Activated T-helper 2 cell treated with anti-CD3 and anti-CD28 coated beads, Interferon-gamma antibody, Interleukin-2, Interleukin-4, amounts not matched to agents 10 μg/mL and 5 μg/mL and 100 μg/mL, durations not matched to agents 14 hours and 24 hours and 36 hours (primary cell): ENCODE data around the gene CNTROB. TPM values are rescaled to one million over a fixed set of nuclear protein-coding genes. Genes with fewer than 3 reads are reported as not detected.

ENCODE experiments used
- DNase-seq: peaks from one replicate; pipeline ENCODE4 v3.0.0; 2021; ENCODE audit warnings: low spot score
- H3K27ac Mint-ChIP-seq: one replicate; pipeline ENCODE4 v1.8.0; 2021; ENCODE audit warnings: mixed read lengths
- H3K27me3 Mint-ChIP-seq: one replicate; pipeline ENCODE4 v1.8.0; 2021; ENCODE audit warnings: low read depth, mixed read lengths
- H3K36me3 Mint-ChIP-seq: one replicate; pipeline ENCODE4 v1.8.0; 2021; ENCODE audit warnings: low read depth, mixed read lengths
- H3K4me1 Mint-ChIP-seq: one replicate; pipeline ENCODE4 v1.8.0; 2021; ENCODE audit warnings: low read depth, mixed read lengths
- H3K4me3 Mint-ChIP-seq: one replicate; pipeline ENCODE4 v1.8.0; 2021; ENCODE audit warnings: low read depth, mild to moderate bottlenecking, moderate library complexity, mixed read lengths
- H3K9me3 Mint-ChIP-seq: one replicate; pipeline ENCODE4 v1.8.0; 2021; ENCODE audit warnings: mixed read lengths
- intact Hi-C: fragments of 100-400 bp; cut with micrococcal nuclease; formaldehyde crosslinking; loops from one replicate; pipeline ENCODE4 v1.15.1; 2023
- total RNA-seq: library from RNA; stranded (reverse); gene quantifications from 2 replicates; pipeline ENCODE4 v1.2.3, GENCODE V29; 2022

CNTROB gene
- 60.0 and 60.3 TPM in 2 replicates for total RNA-seq

DNA sequence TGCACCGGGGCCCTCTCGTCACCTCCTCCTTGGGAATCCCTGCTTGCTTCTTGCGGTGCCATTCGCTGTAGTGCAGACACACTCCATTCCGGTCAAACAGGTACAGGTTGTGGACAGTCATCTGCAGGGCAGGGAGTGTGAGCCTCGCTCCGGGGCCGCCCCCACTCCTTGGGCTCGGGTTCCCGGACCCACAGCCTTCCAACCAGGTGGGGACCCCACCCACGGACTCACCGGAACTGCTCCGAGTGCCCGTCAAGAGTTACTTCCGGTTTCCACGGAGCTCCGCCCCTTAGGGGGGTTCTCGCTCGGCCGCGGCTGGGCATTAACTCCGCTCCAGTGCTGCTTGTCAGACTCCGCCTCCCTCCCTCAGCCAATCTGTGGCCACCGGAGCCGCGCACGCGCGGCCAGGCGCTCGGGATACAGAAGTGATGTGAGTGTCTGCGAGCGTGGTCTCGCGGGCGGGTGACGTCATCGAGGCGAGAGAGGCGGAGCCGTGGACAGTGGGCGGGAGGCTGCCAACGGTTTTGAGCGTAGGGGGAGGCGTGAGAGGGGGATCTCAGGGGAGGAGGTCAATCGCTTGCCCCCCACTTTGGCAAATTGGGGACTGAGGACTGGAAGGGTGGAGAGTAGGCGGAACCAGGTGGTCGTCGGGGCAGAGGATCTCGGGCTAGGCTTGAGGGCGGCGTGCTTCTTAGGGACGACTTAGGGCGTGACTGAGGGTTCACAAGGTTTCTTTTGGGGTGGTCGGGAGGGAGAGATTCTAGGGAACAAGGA is at the start of gene CNTROB, which contains the start of gene TRAPPC1:
CNTROB (plus strand) TSS at position 498 of the 774 bp plus-strand sequence. CDS start 874 bp downstream, outside the sequence.
TRAPPC1 (minus strand) TSS at position 238 of the 774 bp plus-strand sequence; CDS start at position 121, 117 bp downstream.
- peak; percentile 100 for DNase-seq
- H3K27me3 Mint-ChIP-seq: no peaks in the 10 kb centered on the region
- peak within 1 kb of the TSS; percentile 97 for H3K4me3 Mint-ChIP-seq
- H3K9me3 Mint-ChIP-seq: no peaks in the 10 kb centered on the region
- H3K27ac Mint-ChIP-seq: peak within 1 kb of the TSS; percentile 99
- intact Hi-C loops: loop anchor here (1.0 to 5.0 kb wide), 7 partner anchors 10 to 90 kb away; partner anchors contain the start of gene NAA38
- peaks cover 32% of the 10 kb centered on the region for H3K36me3 Mint-ChIP-seq
- peaks cover 41% of the 10 kb centered on the region for H3K4me1 Mint-ChIP-seq

DNA sequence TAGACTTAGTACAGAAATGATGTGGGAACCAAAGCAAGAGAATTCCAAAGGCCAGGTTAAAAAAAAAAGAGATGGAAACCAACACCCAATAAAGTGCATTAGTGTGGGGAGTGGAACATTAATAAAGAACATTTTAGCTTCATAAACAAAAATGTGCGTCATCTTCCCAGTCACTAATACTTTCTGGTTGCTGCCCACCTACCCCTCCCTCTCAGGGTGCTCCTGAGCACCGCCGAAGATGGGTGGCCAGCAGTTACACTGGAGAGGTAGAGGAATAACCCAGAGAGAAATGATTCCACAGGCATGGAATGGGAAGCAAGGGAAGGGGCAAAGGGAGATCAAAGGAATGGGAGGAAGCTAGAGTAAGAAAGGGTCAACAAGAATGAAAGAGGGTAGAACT is 49.4 kb upstream of the CNTROB start:
- no peaks in the 10 kb centered on the region for H3K9me3 Mint-ChIP-seq
- H3K27me3 Mint-ChIP-seq: no peaks in the 10 kb centered on the region
- H3K4me3 Mint-ChIP-seq: no peak overlapping the region
- H3K4me1 Mint-ChIP-seq: peaks cover 5% of the 10 kb centered on the region
- DNase-seq: no peak
- H3K27ac Mint-ChIP-seq: no peak overlapping the region
- intact Hi-C loops: loop anchor here (10.0 kb wide), 1 partner anchor 242 kb away; the partner anchor contains the start of gene HES7
- H3K36me3 Mint-ChIP-seq: peaks cover 8% of the 10 kb centered on the region

GRCh38 chr17:7883781-7884386 is 48.1 kb upstream of the CNTROB start:
- intact Hi-C loops: loop anchor here (10.0 kb wide), 1 partner anchor 241 kb away; the partner anchor contains the start of gene HES7
- peaks cover 5% of the 10 kb centered on the region for H3K4me1 Mint-ChIP-seq
- H3K4me3 Mint-ChIP-seq: peak overlapping the region; percentile 70
- DNase-seq: peak; percentile 23
- peak overlapping the region; percentile 76 for H3K27ac Mint-ChIP-seq
- H3K36me3 Mint-ChIP-seq: peaks cover 8% of the 10 kb centered on the region
- no peaks in the 10 kb centered on the region for H3K27me3 Mint-ChIP-seq
- no peaks in the 10 kb centered on the region for H3K9me3 Mint-ChIP-seq

GRCh38 chr17:7884581-7885366 is 47.2 kb upstream of the CNTROB start:
- Mint-ChIP-seq H3K4me3 (peak overlapping the region; percentile 73), H3K27ac (peak overlapping the region; percentile 79), H3K27me3 (no peaks in the 10 kb centered on the region), H3K9me3 (no peaks in the 10 kb centered on the region), H3K36me3 (peaks cover 15% of the 10 kb centered on the region), H3K4me1 (peaks cover 5% of the 10 kb centered on the region)
- intact Hi-C loops: loop anchor here (10.0 kb wide), 1 partner anchor 240 kb away; the partner anchor contains the start of gene HES7
- peak; percentile 39 for DNase-seq

GRCh38 chr17:7885367-7886226 is 46.4 kb upstream of the CNTROB start:
- Mint-ChIP-seq H3K9me3 (no peaks in the 10 kb centered on the region), H3K4me1 (peaks cover 8% of the 10 kb centered on the region), H3K27me3 (no peaks in the 10 kb centered on the region), H3K27ac (no peak overlapping the region), H3K36me3 (peaks cover 23% of the 10 kb centered on the region), H3K4me3 (peak overlapping the region; percentile 59)
- DNase-seq: peak; percentile 43
- intact Hi-C loops: loop anchor here (2.0 to 10.0 kb wide), 3 partner anchors 29 to 239 kb away; partner anchors contain the start of genes HES7 and KDM6B

GRCh38 chr17:7886227-7887037 is 45.6 kb upstream of the CNTROB start:
- intact Hi-C loops: loop anchor here (1.0 to 10.0 kb wide), 6 partner anchors 28 to 238 kb away; partner anchors contain the start of genes CNTROB, HES7, KDM6B and NAA38
- Mint-ChIP-seq H3K4me1 (peaks cover 8% of the 10 kb centered on the region), H3K36me3 (peaks cover 32% of the 10 kb centered on the region), H3K27me3 (no peaks in the 10 kb centered on the region), H3K27ac (no peak overlapping the region), H3K9me3 (no peaks in the 10 kb centered on the region), H3K4me3 (no peak overlapping the region)
- peak; percentile 38 for DNase-seq

- peaks cover 38% of the 10 kb centered on the region for H3K36me3 Mint-ChIP-seq
- no peak overlapping the region for H3K27ac Mint-ChIP-seq
Observed at GRCh38 chr17:7887038-7887481, 44.9 kb upstream of the CNTROB start.

GRCh38 chr17:7887482-7888183 is 44.4 kb upstream of the CNTROB start:
- H3K9me3 Mint-ChIP-seq: no peaks in the 10 kb centered on the region
- no peak overlapping the region for H3K4me3 Mint-ChIP-seq
- no peaks in the 10 kb centered on the region for H3K27me3 Mint-ChIP-seq
- peaks cover 40% of the 10 kb centered on the region for H3K36me3 Mint-ChIP-seq
- no peak overlapping the region for H3K27ac Mint-ChIP-seq
- peaks cover 8% of the 10 kb centered on the region for H3K4me1 Mint-ChIP-seq
- intact Hi-C loops: loop anchor here (1.0 to 10.0 kb wide), 6 partner anchors 27 to 237 kb away; partner anchors contain the start of genes CNTROB, HES7, KDM6B and NAA38
- peak; percentile 87 for DNase-seq

More at GRCh38 chr17:7887038-7887481, 44.9 kb upstream of the CNTROB start:
- H3K4me1 Mint-ChIP-seq: peaks cover 8% of the 10 kb centered on the region
- intact Hi-C loops: loop anchor here (1.0 to 10.0 kb wide), 6 partner anchors 28 to 238 kb away; partner anchors contain the start of genes CNTROB, HES7, KDM6B and NAA38
- no peak overlapping the region for H3K4me3 Mint-ChIP-seq
- DNase-seq: no peak
- no peaks in the 10 kb centered on the region for H3K9me3 Mint-ChIP-seq
- H3K27me3 Mint-ChIP-seq: no peaks in the 10 kb centered on the region

GRCh38 chr17:7888184-7888920 is 43.7 kb upstream of the CNTROB start, which contains the start of gene CHD3:
Gene CHD3 (plus strand): TSS chr17:7888789. CDS start chr17:7889001, 212 bp downstream.
- Mint-ChIP-seq H3K4me3 (no peak within 1 kb of the TSS), H3K27ac (peak within 1 kb of the TSS; percentile 49)

More at GRCh38 chr17:7888184-7888920, 43.7 kb upstream of the CNTROB start, which contains the start of gene CHD3:
- intact Hi-C loops: loop anchor here (10.0 kb wide), 1 partner anchor 236 kb away; the partner anchor contains the start of gene HES7
- Mint-ChIP-seq H3K36me3 (peaks cover 44% of the 10 kb centered on the region), H3K4me1 (peaks cover 8% of the 10 kb centered on the region), H3K27me3 (no peaks in the 10 kb centered on the region), H3K9me3 (no peaks in the 10 kb centered on the region)
- DNase-seq: peak; percentile 32
